H9 (cell line): ENCODE data around the gene ACKR3. TPM values are rescaled to one million over a fixed set of nuclear protein-coding genes. Genes with fewer than 3 reads are reported as not detected.

Experiments
- DNase-seq: peaks from one replicate; pipeline ENCODE4 v3.0.0-alpha.2; 2017
- H2AFZ ChIP-seq: one replicate; pipeline ENCODE4 v1.6.1; 2013; ENCODE audit warnings: mild to moderate bottlenecking, low read length, control low read depth, moderate library complexity
- H2AK5ac ChIP-seq: 2 replicates; pipeline ENCODE4 v1.6.1; 2013; ENCODE audit warnings: low read length, control low read depth, mixed read lengths; ENCODE audit not compliant: insufficient read length
- H2BK120ac ChIP-seq: one replicate; pipeline ENCODE4 v1.6.1; 2013; ENCODE audit warnings: low read depth, mild to moderate bottlenecking, low read length, control low read depth, inconsistent platforms; ENCODE audit not compliant: poor library complexity, severe bottlenecking
- H2BK12ac ChIP-seq: 2 replicates; pipeline ENCODE4 v1.6.1; 2013; ENCODE audit warnings: low read length, control low read depth, mixed read lengths, low read depth; ENCODE audit not compliant: insufficient read length
- H2BK15ac ChIP-seq: 2 replicates; pipeline ENCODE4 v1.6.1; 2013; ENCODE audit warnings: low read depth, low read length, control low read depth
- H2BK20ac ChIP-seq: one replicate; pipeline ENCODE4 v1.6.1; 2013; ENCODE audit warnings: low read depth, mild to moderate bottlenecking, low read length, control low read depth, inconsistent platforms; ENCODE audit not compliant: poor library complexity, severe bottlenecking
- H2BK5ac ChIP-seq: 2 replicates; pipeline ENCODE4 v1.6.1; 2013; ENCODE audit warnings: low read length, control low read depth, mixed read lengths; ENCODE audit not compliant: insufficient read length
- H3K14ac ChIP-seq: 2 replicates; pipeline ENCODE4 v1.6.1; 2013; ENCODE audit warnings: low read length, control low read depth; ENCODE audit not compliant: insufficient read depth
- H3K18ac ChIP-seq: 2 replicates; pipeline ENCODE4 v1.6.1; 2013; ENCODE audit warnings: low read depth, mild to moderate bottlenecking, mixed read lengths, low read length, control low read depth; ENCODE audit not compliant: insufficient read length
- H3K23ac ChIP-seq: 2 replicates; pipeline ENCODE4 v1.6.1; 2013; ENCODE audit warnings: low read length, control low read depth, mixed read lengths, low read depth; ENCODE audit not compliant: insufficient read length
- H3K23me2 ChIP-seq: 2 replicates; pipeline ENCODE4 v1.6.1; 2013; ENCODE audit warnings: low read depth, mild to moderate bottlenecking, mixed read lengths, low read length, control low read depth; ENCODE audit not compliant: insufficient read length, poor library complexity, severe bottlenecking
- H3K27ac ChIP-seq: 2 replicates; pipeline ENCODE4 v1.5.1; 2013; ENCODE audit warnings: low read length, control low read depth, mixed read lengths, low read depth; ENCODE audit not compliant: insufficient read length
- H3K27me3 ChIP-seq: 2 replicates; pipeline ENCODE4 v1.6.1; 2013; ENCODE audit warnings: low read length, control low read depth, inconsistent platforms; ENCODE audit not compliant: insufficient read depth
- H3K4ac ChIP-seq: 2 replicates; pipeline ENCODE4 v1.6.1; 2013; ENCODE audit warnings: low read depth, mild to moderate bottlenecking, control low read depth, inconsistent platforms, low read length, moderate library complexity
- H3K4me1 ChIP-seq: 2 replicates; pipeline ENCODE4 v1.6.1; 2013; ENCODE audit warnings: low read length, control low read depth, inconsistent platforms; ENCODE audit not compliant: insufficient read depth
- H3K4me2 ChIP-seq: 2 replicates; pipeline ENCODE4 v1.6.1; 2013; ENCODE audit warnings: low read length, control low read depth, mixed read lengths; ENCODE audit not compliant: insufficient read length, insufficient read depth
- H3K56ac ChIP-seq: 2 replicates; pipeline ENCODE4 v1.6.1; 2013; ENCODE audit warnings: low read depth, mild to moderate bottlenecking, mixed read lengths, low read length, control low read depth; ENCODE audit not compliant: insufficient read length
- H3K79me1 ChIP-seq: 2 replicates; pipeline ENCODE4 v1.6.1; 2013; ENCODE audit warnings: low read depth, mild to moderate bottlenecking, moderate library complexity, low read length, control low read depth, inconsistent platforms; ENCODE audit not compliant: insufficient read depth, poor library complexity, severe bottlenecking
- H3K79me2 ChIP-seq: 2 replicates; pipeline ENCODE4 v1.6.1; 2013; ENCODE audit warnings: low read length, control low read depth, inconsistent platforms; ENCODE audit not compliant: insufficient read depth
- H3K9ac ChIP-seq: 2 replicates; pipeline ENCODE4 v1.6.1; 2013; ENCODE audit warnings: low read length, control low read depth, mixed read lengths; ENCODE audit not compliant: insufficient read length; ENCODE audit errors: extremely low read depth
- H3K9me3 ChIP-seq: one replicate; pipeline ENCODE4 v1.6.1; 2013; ENCODE audit warnings: low read depth, low read length, inconsistent platforms; ENCODE audit not compliant: control insufficient read depth
- H3T11ph ChIP-seq: one replicate; pipeline ENCODE4 v1.6.1; 2013; ENCODE audit warnings: mild to moderate bottlenecking, low read length, control low read depth, inconsistent platforms
- H4K20me1 ChIP-seq: one replicate; pipeline ENCODE4 v1.6.1; 2013; ENCODE audit not compliant: control insufficient read depth, insufficient read length, insufficient read depth
- H4K5ac ChIP-seq: 2 replicates; pipeline ENCODE4 v1.6.1; 2013; ENCODE audit warnings: low read depth, mild to moderate bottlenecking, mixed read lengths, low read length, control low read depth; ENCODE audit not compliant: insufficient read length
- H4K8ac ChIP-seq: replicated peaks from 2 replicates; pipeline ENCODE4 v1.6.1; 2013; ENCODE audit warnings: low read length, control low read depth, mixed read lengths, low read depth; ENCODE audit not compliant: insufficient read length
- H4K91ac ChIP-seq: 2 replicates; pipeline ENCODE4 v1.6.1; 2013; ENCODE audit warnings: low read depth, mild to moderate bottlenecking, moderate library complexity, mixed read lengths, low read length, control low read depth; ENCODE audit not compliant: insufficient read length
- H3K27ac Mint-ChIP-seq, 3 experiments: 2 replicates in 2 of 3; 3 replicates in 1 of 3; pipeline ENCODE4 v1.8.0; 2020 to 2021; ENCODE audit warnings: mixed read lengths in 3 of 3, mild to moderate bottlenecking in 1 of 3, moderate library complexity in 1 of 3
- H3K27me3 Mint-ChIP-seq: 2 replicates; pipeline ENCODE4 v1.8.0; 2021; ENCODE audit warnings: low read depth, mild to moderate bottlenecking, moderate library complexity, mixed read lengths
- H3K36me3 Mint-ChIP-seq, 3 experiments: 2 replicates in 2 of 3; 3 replicates in 1 of 3; pipeline ENCODE4 v1.8.0; 2020 to 2021; ENCODE audit warnings: low read depth in 3 of 3, mixed read lengths in 3 of 3; ENCODE audit not compliant: insufficient read depth in 1 of 3
- H3K4me1 Mint-ChIP-seq, 2 experiments: 2 replicates each; pipeline ENCODE4 v1.8.0; 2020; ENCODE audit warnings: mixed read lengths in 2 of 2
- H3K4me3 Mint-ChIP-seq, 2 experiments: 2 replicates in 1 of 2; 3 replicates in 1 of 2; pipeline ENCODE4 v1.8.0; 2020 to 2021; ENCODE audit warnings: mild to moderate bottlenecking in 2 of 2, mixed read lengths in 2 of 2, moderate library complexity in 1 of 2
- H3K9me3 Mint-ChIP-seq, 2 experiments: 2 replicates in 1 of 2; 3 replicates in 1 of 2; pipeline ENCODE4 v1.8.0; 2020; ENCODE audit warnings: mild to moderate bottlenecking in 2 of 2, mixed read lengths in 2 of 2, moderate library complexity in 1 of 2
- WGBS: extraction: QIAGEN DNeasy Blood & Tissue Kit; methylation state at CpG from one replicate; pipeline ENCODE4 v1.1.7; 2013; ENCODE audit warnings: missing lambda C conversion rate, low lambda C conversion rate, mixed read lengths; ENCODE audit not compliant: insufficient read length; ENCODE audit errors: extremely low coverage; 5-methylcytosine and 5-hydroxymethylcytosine counted together
- total RNA-seq: library from RNA; stranded (reverse); gene quantifications from 2 replicates; pipeline ENCODE4 v1.2.1, GENCODE V29; 2021
- TF ChIP-seq, protein P1 (sequence below): fragments of 200-600 bp; sonication (generic); conservative IDR thresholded peaks from 3 replicates; pipeline ENCODE4 v1.8.0; 2021; ENCODE audit warnings: antibody characterized with exemption, mild to moderate bottlenecking

The ACKR3 gene
- total RNA-seq, 1 experiment from 2014 or later: 0.44 TPM

DNA sequence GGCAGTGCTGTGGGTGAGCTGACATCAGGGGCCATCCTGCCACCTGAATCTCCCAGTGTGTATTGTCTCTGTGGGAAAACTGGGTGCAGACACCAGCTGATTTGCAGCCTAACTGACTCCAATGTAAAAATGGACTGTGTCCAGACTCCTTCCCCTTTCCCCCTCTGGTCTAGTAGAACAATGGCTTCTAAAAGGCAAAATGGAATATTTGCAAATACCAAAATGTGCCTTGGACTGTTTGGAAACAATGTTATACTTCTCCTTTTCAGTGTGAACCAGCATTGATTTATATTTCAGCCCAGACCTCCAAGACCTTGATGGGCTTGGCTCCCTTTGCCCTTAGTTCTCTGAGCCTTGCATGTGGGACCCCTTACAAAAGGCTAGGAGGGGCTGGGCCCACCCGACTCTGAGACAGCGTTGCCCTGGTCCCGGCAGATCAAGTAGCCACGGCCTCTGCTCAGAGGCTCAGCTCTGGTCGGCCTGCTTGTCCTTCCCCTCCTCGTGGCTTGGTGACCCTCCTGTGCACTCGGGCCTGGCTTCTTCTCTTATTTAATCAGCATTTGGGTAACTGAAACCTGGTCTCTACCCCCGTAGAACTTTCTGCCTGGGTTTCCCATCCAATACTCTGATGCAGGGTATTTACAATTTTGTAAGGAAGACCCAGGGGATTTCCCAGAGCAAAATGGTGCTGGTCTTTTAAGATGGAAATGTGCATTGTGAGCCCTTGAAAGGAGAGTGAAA, 18.0 kb upstream of the ACKR3 start:
- H4K91ac ChIP-seq: no peak overlapping the region
- H3K9me3 ChIP-seq: no peaks in the 10 kb centered on the region
- H3K14ac ChIP-seq: 0 out of 2 replicates have a peak overlapping the region, but pooled peaks have one; percentile 11
- H3K18ac ChIP-seq: peak overlapping the region; percentile 63
- no peak overlapping the region for H3K23ac ChIP-seq
- no peak overlapping the region for H2BK5ac ChIP-seq
- H4K8ac ChIP-seq: no peak overlapping the region
- H2BK20ac ChIP-seq: no peak overlapping the region
- no peak overlapping the region for H2BK15ac ChIP-seq
- H3K4ac ChIP-seq: no peak overlapping the region
- peaks cover 10 to 17% of the 10 kb centered on the region in 2 experiments for H3K9me3 Mint-ChIP-seq
- no peak overlapping the region for H2AFZ ChIP-seq
- no peak overlapping the region for H3K4me2 ChIP-seq
- no peak overlapping the region for H2BK12ac ChIP-seq
- no peak overlapping the region for H3T11ph ChIP-seq
- peak overlapping the region in 2 of 3 experiments; percentile 79 to 95; a peak in 3 of 7 replicates for H3K27ac Mint-ChIP-seq
- H3K79me2 ChIP-seq: no peaks in the 10 kb centered on the region
- H3K4me1 Mint-ChIP-seq: peaks cover 30 to 33% of the 10 kb centered on the region in 2 experiments
- H3K27ac ChIP-seq: no peak overlapping the region
- no peak overlapping the region for H4K5ac ChIP-seq
- H3K27me3 ChIP-seq: no peaks in the 10 kb centered on the region
- H3K56ac ChIP-seq: no peak overlapping the region
- TF ChIP-seq, protein P1, sequence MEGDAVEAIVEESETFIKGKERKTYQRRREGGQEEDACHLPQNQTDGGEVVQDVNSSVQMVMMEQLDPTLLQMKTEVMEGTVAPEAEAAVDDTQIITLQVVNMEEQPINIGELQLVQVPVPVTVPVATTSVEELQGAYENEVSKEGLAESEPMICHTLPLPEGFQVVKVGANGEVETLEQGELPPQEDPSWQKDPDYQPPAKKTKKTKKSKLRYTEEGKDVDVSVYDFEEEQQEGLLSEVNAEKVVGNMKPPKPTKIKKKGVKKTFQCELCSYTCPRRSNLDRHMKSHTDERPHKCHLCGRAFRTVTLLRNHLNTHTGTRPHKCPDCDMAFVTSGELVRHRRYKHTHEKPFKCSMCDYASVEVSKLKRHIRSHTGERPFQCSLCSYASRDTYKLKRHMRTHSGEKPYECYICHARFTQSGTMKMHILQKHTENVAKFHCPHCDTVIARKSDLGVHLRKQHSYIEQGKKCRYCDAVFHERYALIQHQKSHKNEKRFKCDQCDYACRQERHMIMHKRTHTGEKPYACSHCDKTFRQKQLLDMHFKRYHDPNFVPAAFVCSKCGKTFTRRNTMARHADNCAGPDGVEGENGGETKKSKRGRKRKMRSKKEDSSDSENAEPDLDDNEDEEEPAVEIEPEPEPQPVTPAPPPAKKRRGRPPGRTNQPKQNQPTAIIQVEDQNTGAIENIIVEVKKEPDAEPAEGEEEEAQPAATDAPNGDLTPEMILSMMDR: no peak
- no peaks in the 10 kb centered on the region; the same call in 1 of the 2 replicates for H3K4me1 ChIP-seq
- no peaks in the 10 kb centered on the region for H3K23me2 ChIP-seq
- H3K79me1 ChIP-seq: no peaks in the 10 kb centered on the region
- no peak overlapping the region for H3K4me3 Mint-ChIP-seq
- peaks cover 0 to 20% (median 3%) of the 10 kb centered on the region in 3 experiments; a peak in 4 of 7 replicates for H3K36me3 Mint-ChIP-seq
- no CpG with 5 or more reads among the region's 8 CpGs for WGBS
- no peak for DNase-seq
- H4K20me1 ChIP-seq: no peaks in the 10 kb centered on the region
- H2BK120ac ChIP-seq: no peak overlapping the region
- no peak overlapping the region for H3K9ac ChIP-seq
- no peak overlapping the region for H2AK5ac ChIP-seq
- peaks cover 14% of the 10 kb centered on the region for H3K27me3 Mint-ChIP-seq
